ENCODE data around the gene RASA3.

- TF ChIP-seq, protein P1, sequence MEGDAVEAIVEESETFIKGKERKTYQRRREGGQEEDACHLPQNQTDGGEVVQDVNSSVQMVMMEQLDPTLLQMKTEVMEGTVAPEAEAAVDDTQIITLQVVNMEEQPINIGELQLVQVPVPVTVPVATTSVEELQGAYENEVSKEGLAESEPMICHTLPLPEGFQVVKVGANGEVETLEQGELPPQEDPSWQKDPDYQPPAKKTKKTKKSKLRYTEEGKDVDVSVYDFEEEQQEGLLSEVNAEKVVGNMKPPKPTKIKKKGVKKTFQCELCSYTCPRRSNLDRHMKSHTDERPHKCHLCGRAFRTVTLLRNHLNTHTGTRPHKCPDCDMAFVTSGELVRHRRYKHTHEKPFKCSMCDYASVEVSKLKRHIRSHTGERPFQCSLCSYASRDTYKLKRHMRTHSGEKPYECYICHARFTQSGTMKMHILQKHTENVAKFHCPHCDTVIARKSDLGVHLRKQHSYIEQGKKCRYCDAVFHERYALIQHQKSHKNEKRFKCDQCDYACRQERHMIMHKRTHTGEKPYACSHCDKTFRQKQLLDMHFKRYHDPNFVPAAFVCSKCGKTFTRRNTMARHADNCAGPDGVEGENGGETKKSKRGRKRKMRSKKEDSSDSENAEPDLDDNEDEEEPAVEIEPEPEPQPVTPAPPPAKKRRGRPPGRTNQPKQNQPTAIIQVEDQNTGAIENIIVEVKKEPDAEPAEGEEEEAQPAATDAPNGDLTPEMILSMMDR (IDR thresholded peaks at IDR 0.05; ENCODE audit: low read length): no peak
- TF ChIP-seq EZH2phosphoT487 (IDR thresholded peaks at IDR 0.05; ENCODE audit: low read length): no peak
Observed at GRCh38 chr13:113972451-113973217, 159.8 kb downstream of the RASA3 start.

Measured in MM.1S (cell line).